RWPE1 (cell line): Measurements from ENCODE around the gene NUP210L.
"Not testable (repeated sequence)": the region's sequence is repeated elsewhere in the genome, so short reads cannot be mapped to it uniquely, and the experiment has no call there.

Experiments
- CTCF ChIA-PET: fragments of 350-600 bp; sonication (Branson Sonifier 250); formaldehyde crosslinking; extraction: SDS; loops from one replicate; lab custom pipeline; 2021; lab: Yijun Ruan, JAX
- POLR2A ChIA-PET: fragments of 400-600 bp; formaldehyde crosslinking; extraction: SDS; loops from one replicate; lab custom pipeline; 2020; ENCODE audit warnings: antibody characterized with exemption; ENCODE audit not compliant: low non-redundant PET; lab: Yijun Ruan, JAX
- DNase-seq: peaks from one replicate; pipeline ENCODE4 v3.0.0; 2012; ENCODE audit warnings: low spot score
- H3K27ac ChIP-seq: fragments of 450-650 bp; 2 replicates; pipeline ENCODE4 v1.5.1; 2017
- CTCF ChIP-seq: fragments of 450-650 bp; conservative IDR thresholded peaks from 2 replicates; pipeline ENCODE4 v1.5.1; 2017; ENCODE audit warnings: low read depth, mild to moderate bottlenecking

Gene NUP210L

GRCh38 chr1:154019940-154020339 lies 134.9 kb downstream of the NUP210L start:
- no peak for DNase-seq
- no peak overlapping the region for H3K27ac ChIP-seq
- POLR2A ChIA-PET = no interaction called here
- CTCF ChIA-PET = interaction anchor here (0.6 kb wide), 1 partner anchor 115 kb away, joined by 3 read pairs; no protein-coding TSS in a partner anchor
- TF ChIP-seq CTCF = no peak

GRCh38 chr1:154019269-154019668 lies 135.6 kb downstream of the NUP210L start:
- CTCF ChIA-PET = interaction anchor here (0.6 kb wide), 1 partner anchor 20 kb away, joined by 3 read pairs; no protein-coding TSS in a partner anchor
- DNase-seq = no peak
- TF ChIP-seq CTCF = no peak
- H3K27ac ChIP-seq = no peak overlapping the region
- POLR2A ChIA-PET = no interaction called here

- TF ChIP-seq CTCF = no peak
- no peak overlapping the region for H3K27ac ChIP-seq
- DNase-seq = peak; percentile 15
- POLR2A ChIA-PET = no interaction called here
- CTCF ChIA-PET = no interaction called here
Measured at GRCh38 chr1:154014154-154014907, 140.5 kb downstream of the NUP210L start.

GRCh38 chr1:154012543-154012942 lies 142.3 kb downstream of the NUP210L start:
- POLR2A ChIA-PET, H3K27ac ChIP-seq, DNase-seq, CTCF ChIA-PET: not testable (repeated sequence)

GRCh38 chr1:154012129-154012528 lies 142.7 kb downstream of the NUP210L start:
- no peak for DNase-seq
- CTCF ChIA-PET = interaction anchor here (0.6 kb wide), 1 partner anchor 100 kb away, joined by 4 read pairs; no protein-coding TSS in a partner anchor
- POLR2A ChIA-PET = interaction anchor here (0.8 kb wide), 1 partner anchor 9 kb away, joined by 4 read pairs; no protein-coding TSS in a partner anchor
- TF ChIP-seq CTCF = no peak
- H3K27ac ChIP-seq = no peak overlapping the region

GRCh38 chr1:154006136-154006535 lies 148.7 kb downstream of the NUP210L start:
- TF ChIP-seq CTCF = no peak
- CTCF ChIA-PET = interaction anchor here (0.6 kb wide), 1 partner anchor 293 kb away, joined by 3 read pairs; no protein-coding TSS in a partner anchor
- POLR2A ChIA-PET = no interaction called here
- no peak for DNase-seq
- no peak overlapping the region for H3K27ac ChIP-seq

GRCh38 chr1:154000420-154000819 lies 154.5 kb downstream of the NUP210L start:
- no peak overlapping the region for H3K27ac ChIP-seq
- DNase-seq = no peak
- TF ChIP-seq CTCF = no peak
- CTCF ChIA-PET = no interaction called here
- POLR2A ChIA-PET = no interaction called here

- CTCF ChIA-PET, POLR2A ChIA-PET, DNase-seq, H3K27ac ChIP-seq: not testable (repeated sequence)
Measured at GRCh38 chr1:153996882-153997281, 158.0 kb downstream of the NUP210L start.
